DND-41 (cell line): Measurements from ENCODE around the gene ACTR1A.

Source experiments
- ATAC-seq: fragments of 200-7000 bp; cut with Tn5 transposase; 3 replicates; pipeline ENCODE4 v1.9.1; 2021; ENCODE audit warnings: low read depth; ENCODE audit not compliant: insufficient read depth
- DNase-seq: peaks from one replicate; pipeline ENCODE4 v3.0.0-alpha.2; 2020
- H2AFZ ChIP-seq: 2 replicates; pipeline ENCODE4 v1.6.0; 2012; ENCODE audit warnings: low read depth, low read length
- H3K27ac ChIP-seq: 2 replicates; pipeline ENCODE4 v1.5.1; 2012; ENCODE audit warnings: low read length, inconsistent platforms
- H3K27me3 ChIP-seq: fragments of 200-600 bp; sonication (generic); 2 replicates; pipeline ENCODE4 v1.6.0; 2012; ENCODE audit warnings: low read length, mild to moderate bottlenecking, inconsistent platforms; ENCODE audit not compliant: insufficient read depth, poor library complexity
- H3K36me3 ChIP-seq: 2 replicates; pipeline ENCODE4 v1.5.1; 2012; ENCODE audit warnings: low read length, inconsistent platforms; ENCODE audit not compliant: insufficient read depth
- H3K4me1 ChIP-seq: 2 replicates; pipeline ENCODE4 v1.5.1; 2012; ENCODE audit warnings: mild to moderate bottlenecking, low read length; ENCODE audit not compliant: insufficient read depth
- H3K4me2 ChIP-seq: 2 replicates; pipeline ENCODE4 v1.6.0; 2012; ENCODE audit warnings: mild to moderate bottlenecking, moderate library complexity, low read length, inconsistent platforms; ENCODE audit not compliant: insufficient read depth
- H3K4me3 ChIP-seq, 2 experiments: fragments of 200-600 bp in 1 of 2; shearing (Covaris generic) in 1 of 2; 2 replicates each; pipeline ENCODE4 v1.5.1; 2012 to 2016; ENCODE audit warnings: inconsistent platforms in 2 of 2, low read length in 2 of 2, mild to moderate bottlenecking in 2 of 2, low read depth in 1 of 2, moderate library complexity in 1 of 2
- H3K79me2 ChIP-seq: 2 replicates; pipeline ENCODE4 v1.6.0; 2012; ENCODE audit warnings: low read length, inconsistent platforms; ENCODE audit not compliant: insufficient read depth
- H3K9ac ChIP-seq: 2 replicates; pipeline ENCODE4 v1.6.0; 2012; ENCODE audit warnings: low read depth, mild to moderate bottlenecking, inconsistent platforms, low read length, moderate library complexity
- H3K9me3 ChIP-seq: 2 replicates; pipeline ENCODE4 v1.5.1; 2012; ENCODE audit warnings: low read length, moderate library complexity, mild to moderate bottlenecking, inconsistent platforms; ENCODE audit not compliant: insufficient read depth, severe bottlenecking
- H4K20me1 ChIP-seq: 2 replicates; pipeline ENCODE4 v1.6.0; 2012; ENCODE audit warnings: low read length; ENCODE audit not compliant: insufficient read depth
- CTCF ChIP-seq: IDR thresholded peaks from 2 replicates; pipeline ENCODE4 v1.5.1; 2012; ENCODE audit warnings: borderline replicate concordance, low read length, moderate library complexity, mild to moderate bottlenecking; ENCODE audit not compliant: poor library complexity, severe bottlenecking; ENCODE audit errors: extremely low read depth
- EZH2 ChIP-seq: IDR thresholded peaks from 3 replicates; pipeline ENCODE4 v1.6.1; 2012; ENCODE audit warnings: borderline replicate concordance, low read depth, mild to moderate bottlenecking, moderate library complexity, low read length, inconsistent platforms; ENCODE audit not compliant: severe bottlenecking

The ACTR1A gene

GRCh38 chr10:102502337-102503151 lies at the start of gene ACTR1A:
Gene ACTR1A, minus strand, starts transcription at chr10:102502712. Its CDS starts 65 bp downstream, at chr10:102502647.
- no peaks in the 10 kb centered on the region for H3K27me3 ChIP-seq
- H3K4me2 ChIP-seq: peak within 1 kb of the TSS; percentile 94
- H3K27ac ChIP-seq: peak within 1 kb of the TSS; percentile 81
- DNase-seq: peak; percentile 97
- ATAC-seq: peak; percentile 75
- no peaks in the 10 kb centered on the region for H3K9me3 ChIP-seq
- peak; percentile 2 for TF ChIP-seq CTCF
- TF ChIP-seq EZH2: no peak
- H3K4me3 ChIP-seq: peak within 1 kb of the TSS; percentile 35 to 76
- peak within 1 kb of the TSS; percentile 86 for H2AFZ ChIP-seq
- peaks cover 78% of the 10 kb centered on the region for H3K79me2 ChIP-seq
- H3K9ac ChIP-seq: peak within 1 kb of the TSS; percentile 63
- H4K20me1 ChIP-seq: peaks cover 50% of the 10 kb centered on the region
- peaks cover 42% of the 10 kb centered on the region for H3K4me1 ChIP-seq
- H3K36me3 ChIP-seq: peaks cover 33% of the 10 kb centered on the region

- Histone ChIP-seq H2AFZ (no peak overlapping the region), H3K9ac (no peak overlapping the region), H4K20me1 (0 out of 2 replicates have a peak, but pooled peaks cover under 1% of the 10 kb centered on the region), H3K4me1 (no peaks in the 10 kb centered on the region), H3K36me3 (peaks cover 24% of the 10 kb centered on the region), H3K27me3 (no peaks in the 10 kb centered on the region), H3K4me3 (no peak overlapping the region), H3K9me3 (no peaks in the 10 kb centered on the region), H3K4me2 (no peak overlapping the region), H3K79me2 (no peaks in the 10 kb centered on the region), H3K27ac (no peak overlapping the region)
- DNase-seq (no peak), ATAC-seq (no peak)
- TF ChIP-seq CTCF: no peak
- TF ChIP-seq EZH2: no peak
Measured at GRCh38 chr10:102550636-102551210, 48.2 kb upstream of the ACTR1A start.

- Histone ChIP-seq H3K9me3 (no peaks in the 10 kb centered on the region), H3K27me3 (no peaks in the 10 kb centered on the region), H3K79me2 (no peaks in the 10 kb centered on the region), H3K27ac (no peak overlapping the region), H2AFZ (no peak overlapping the region), H4K20me1 (0 out of 2 replicates have a peak, but pooled peaks cover 4% of the 10 kb centered on the region), H3K36me3 (peaks cover 24% of the 10 kb centered on the region), H3K4me1 (no peaks in the 10 kb centered on the region), H3K4me3 (no peak overlapping the region), H3K9ac (no peak overlapping the region), H3K4me2 (no peak overlapping the region)
- ATAC-seq (no peak), DNase-seq (no peak)
- no peak for TF ChIP-seq EZH2
- no peak for TF ChIP-seq CTCF
Measured at GRCh38 chr10:102549549-102549948, 47.0 kb upstream of the ACTR1A start.
